CD4-positive, alpha-beta T cell (primary cell): ENCODE measurements around the gene NT5C2. TPM values are rescaled to one million over a fixed set of nuclear protein-coding genes. Genes with fewer than 3 reads are reported as not detected.
"Not testable (repeated sequence)": the region's sequence is repeated elsewhere in the genome, so short reads cannot be mapped to it uniquely, and the experiment has no call there.

Experiments used
- ATAC-seq: fragments of 200-7000 bp; cut with Tn5 transposase; one replicate; pipeline ENCODE4 v1.10.0; 2022; ENCODE audit warnings: mild to moderate bottlenecking; ENCODE audit not compliant: poor library complexity
- CTCF ChIA-PET: fragments of 350-600 bp; sonication (Branson Sonifier 250); formaldehyde crosslinking; loops from one replicate; lab custom pipeline; 2021; ENCODE audit warnings: antibody characterized with exemption, inconsistent platforms; lab: Charles Lee
- POLR2A ChIA-PET: fragments of 350-600 bp; sonication (Branson Sonifier 250); formaldehyde crosslinking; loops from one replicate; lab custom pipeline; 2021; ENCODE audit warnings: antibody characterized with exemption, inconsistent platforms; lab: Charles Lee
- DNase-seq, 14 experiments: peaks; one replicate each; pipeline ENCODE4 v3.0.0-alpha.2; 2013 to 2020; ENCODE audit warnings: mixed read lengths in 2 of 14
- H3K27ac ChIP-seq, 2 donors: one replicate each; pipeline versions ENCODE4 v1.5.1 to v1.7.0; 2013; ENCODE audit warnings: low read length in 2 of 2, low read depth in 1 of 2, mild to moderate bottlenecking in 1 of 2
- H3K27me3 ChIP-seq, 2 experiments: 1 replicate in 1 of 2; 2 replicates in 1 of 2; pipeline versions ENCODE4 v1.6.1 to v1.7.0; 2013; ENCODE audit warnings: low read length in 2 of 2, control low read depth in 1 of 2, mild to moderate bottlenecking in 1 of 2, moderate library complexity in 1 of 2; ENCODE audit not compliant: insufficient read depth in 2 of 2, control insufficient read depth in 1 of 2
- H3K36me3 ChIP-seq: one replicate; pipeline ENCODE4 v1.6.1; 2013; ENCODE audit warnings: low read length, control low read depth; ENCODE audit not compliant: insufficient read depth
- H3K4me1 ChIP-seq: one replicate; pipeline ENCODE4 v1.6.1; 2013; ENCODE audit warnings: low read length, control low read depth; ENCODE audit not compliant: insufficient read depth
- H3K4me3 ChIP-seq: one replicate; pipeline ENCODE4 v1.5.1; 2013; ENCODE audit warnings: mild to moderate bottlenecking, low read length, moderate library complexity
- H3K9me3 ChIP-seq, 2 experiments: 1 replicate in 1 of 2; 2 replicates in 1 of 2; pipeline versions ENCODE4 v1.6.1 to v1.7.0; 2013; ENCODE audit warnings: low read length in 2 of 2, mild to moderate bottlenecking in 2 of 2, control low read depth in 1 of 2, moderate library complexity in 1 of 2; ENCODE audit not compliant: control insufficient read depth in 1 of 2, insufficient read depth in 1 of 2
- H3K27ac Mint-ChIP-seq: one replicate; pipeline ENCODE4 v1.8.0; 2020; ENCODE audit warnings: mixed read lengths
- H3K27me3 Mint-ChIP-seq: one replicate; pipeline ENCODE4 v1.8.0; 2021; ENCODE audit warnings: mixed read lengths
- H3K36me3 Mint-ChIP-seq: one replicate; pipeline ENCODE4 v1.8.0; 2021; ENCODE audit warnings: low read depth, mixed read lengths
- H3K4me1 Mint-ChIP-seq: one replicate; pipeline ENCODE4 v1.8.0; 2021; ENCODE audit warnings: low read depth, mixed read lengths
- H3K4me3 Mint-ChIP-seq: one replicate; pipeline ENCODE4 v1.8.0; 2020; ENCODE audit warnings: mild to moderate bottlenecking, mixed read lengths
- H3K9me3 Mint-ChIP-seq: one replicate; pipeline ENCODE4 v1.8.0; 2020; ENCODE audit warnings: mixed read lengths
- intact Hi-C, 2 experiments: fragments of 100-400 bp; cut with DNase I in 1 of 2; cut with micrococcal nuclease in 1 of 2; formaldehyde crosslinking; loops; one replicate each; pipeline versions ENCODE4 v1.15.1 to v1.9.0; 2023 to 2025; cut with DNase I, micrococcal nuclease
- total RNA-seq, 174 experiments: library from RNA in 2 of 174; stranded (reverse) in 2 of 174; gene quantifications; one replicate each; pipeline ENCODE4 v1.2.3 and lab custom pipeline; 2021 to 2026
- TF ChIP-seq, protein P1 (sequence below): fragments of 200-600 bp; IDR thresholded peaks from one replicate; pipeline ENCODE4 v1.8.0; 2022; ENCODE audit warnings: antibody characterized with exemption, mild to moderate bottlenecking

The NT5C2 gene
- total RNA-seq, 2 experiments from 2014 or later: 43.2 to 47.8 TPM

DNA sequence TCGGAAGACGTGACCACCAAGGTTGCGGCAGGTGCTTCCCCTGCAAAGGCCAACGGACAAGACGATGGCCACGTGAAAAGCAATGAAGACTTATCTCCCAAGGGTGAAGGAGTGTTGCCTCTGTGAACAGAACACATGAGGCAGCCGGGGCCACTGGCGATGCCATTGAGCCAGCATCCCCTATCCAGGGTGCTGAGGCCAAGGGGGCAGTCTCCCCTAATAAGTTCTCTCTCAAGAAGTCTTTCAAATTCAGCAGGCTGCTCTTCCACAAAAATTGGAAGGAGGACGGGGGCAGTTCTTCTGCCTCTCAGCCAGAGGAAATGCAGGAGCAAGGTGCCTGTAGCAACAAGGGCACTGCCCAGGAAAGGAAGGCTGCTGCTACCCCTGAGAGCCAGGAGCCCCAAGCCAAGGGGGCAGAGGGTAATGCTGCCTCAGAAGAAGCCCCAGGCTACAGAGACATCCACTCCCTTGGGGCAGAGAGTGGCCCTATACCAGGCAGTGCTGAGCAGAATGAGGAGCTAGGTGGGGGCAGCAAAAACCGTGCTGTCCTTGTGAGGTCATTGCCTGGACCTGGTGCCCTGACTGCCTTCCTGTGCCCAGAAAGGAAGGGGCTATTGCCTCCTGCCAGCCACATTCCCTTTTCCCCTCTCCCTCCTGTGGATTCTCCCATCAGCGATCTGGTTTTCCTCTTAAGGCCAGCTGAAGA is 17.3 kb downstream of the NT5C2 start:
- no peak for ATAC-seq

DNA sequence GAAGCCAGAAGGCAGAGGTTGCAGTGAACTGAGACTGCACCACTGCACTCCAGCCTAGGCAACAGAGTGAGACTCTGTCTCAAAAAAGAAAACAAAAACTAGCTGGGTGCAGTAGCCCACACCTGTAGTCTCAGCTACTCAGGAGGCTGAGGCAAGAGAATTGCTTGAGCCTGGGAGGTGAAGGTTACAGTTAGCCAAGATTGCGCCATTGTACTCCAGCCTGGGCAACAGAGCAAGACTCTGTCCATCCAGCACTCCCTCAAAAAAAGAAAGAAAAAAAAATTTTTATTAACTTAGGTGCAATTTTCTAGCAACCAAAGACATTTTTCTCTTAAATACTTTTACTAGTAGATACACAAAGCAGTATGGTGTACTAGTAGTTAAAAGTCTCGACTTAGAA is 18.7 kb downstream of the NT5C2 start:
- intact Hi-C loops, H3K4me1 Mint-ChIP-seq, H3K9me3 Mint-ChIP-seq, POLR2A ChIA-PET, DNase-seq, H3K27me3 Mint-ChIP-seq, CTCF ChIA-PET, H3K9me3 ChIP-seq, H3K27ac ChIP-seq, H3K4me3 Mint-ChIP-seq, H3K4me3 ChIP-seq, H3K4me1 ChIP-seq, H3K27ac Mint-ChIP-seq, ATAC-seq, H3K27me3 ChIP-seq: not testable (repeated sequence)
- H3K36me3 ChIP-seq: peaks cover 54% of the 10 kb centered on the region
- H3K36me3 Mint-ChIP-seq: peaks cover 63% of the 10 kb centered on the region

More for the DNA sequence above, 17.3 kb downstream of the NT5C2 start:
- Mint-ChIP-seq H3K9me3 (no peaks in the 10 kb centered on the region), H3K4me3 (no peak overlapping the region), H3K4me1 (peaks cover 10% of the 10 kb centered on the region), H3K36me3 (peaks cover 74% of the 10 kb centered on the region), H3K27ac (no peak overlapping the region), H3K27me3 (no peaks in the 10 kb centered on the region)
- Histone ChIP-seq H3K27ac (no peak overlapping the region), H3K36me3 (peaks cover 58% of the 10 kb centered on the region), H3K4me1 (no peaks in the 10 kb centered on the region), H3K4me3 (no peak overlapping the region), H3K27me3 (no peaks in the 10 kb centered on the region), H3K9me3 (no peaks in the 10 kb centered on the region)
- POLR2A ChIA-PET: no interaction called here
- CTCF ChIA-PET: no interaction called here
- DNase-seq: no peak
- intact Hi-C loops: no loop called here
- TF ChIP-seq, protein P1, sequence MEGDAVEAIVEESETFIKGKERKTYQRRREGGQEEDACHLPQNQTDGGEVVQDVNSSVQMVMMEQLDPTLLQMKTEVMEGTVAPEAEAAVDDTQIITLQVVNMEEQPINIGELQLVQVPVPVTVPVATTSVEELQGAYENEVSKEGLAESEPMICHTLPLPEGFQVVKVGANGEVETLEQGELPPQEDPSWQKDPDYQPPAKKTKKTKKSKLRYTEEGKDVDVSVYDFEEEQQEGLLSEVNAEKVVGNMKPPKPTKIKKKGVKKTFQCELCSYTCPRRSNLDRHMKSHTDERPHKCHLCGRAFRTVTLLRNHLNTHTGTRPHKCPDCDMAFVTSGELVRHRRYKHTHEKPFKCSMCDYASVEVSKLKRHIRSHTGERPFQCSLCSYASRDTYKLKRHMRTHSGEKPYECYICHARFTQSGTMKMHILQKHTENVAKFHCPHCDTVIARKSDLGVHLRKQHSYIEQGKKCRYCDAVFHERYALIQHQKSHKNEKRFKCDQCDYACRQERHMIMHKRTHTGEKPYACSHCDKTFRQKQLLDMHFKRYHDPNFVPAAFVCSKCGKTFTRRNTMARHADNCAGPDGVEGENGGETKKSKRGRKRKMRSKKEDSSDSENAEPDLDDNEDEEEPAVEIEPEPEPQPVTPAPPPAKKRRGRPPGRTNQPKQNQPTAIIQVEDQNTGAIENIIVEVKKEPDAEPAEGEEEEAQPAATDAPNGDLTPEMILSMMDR: no peak

DNA sequence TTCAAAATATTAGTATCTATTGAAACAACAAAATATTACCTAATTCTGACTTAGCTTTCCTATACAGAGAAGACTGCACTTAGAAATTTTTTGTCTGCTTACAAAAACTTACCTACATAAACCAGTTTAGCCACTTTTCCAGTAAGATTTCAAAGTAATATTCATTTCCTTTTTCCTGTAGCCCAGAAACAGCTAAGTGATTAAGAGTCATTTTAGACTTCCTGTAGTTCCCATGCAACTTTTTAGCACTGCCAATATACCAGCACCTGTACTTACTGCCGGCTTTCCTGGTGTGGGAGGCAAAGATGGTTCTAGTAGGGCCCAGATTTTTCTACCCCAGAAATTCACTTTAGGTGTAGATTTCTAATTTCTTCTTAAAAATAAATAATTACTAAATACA is 21.8 kb downstream of the NT5C2 start:
- Histone ChIP-seq H3K36me3 (peaks cover 45% of the 10 kb centered on the region), H3K27me3 (no peaks in the 10 kb centered on the region), H3K27ac (no peak overlapping the region), H3K9me3 (no peaks in the 10 kb centered on the region), H3K4me1 (no peaks in the 10 kb centered on the region), H3K4me3 (no peak overlapping the region)
- Mint-ChIP-seq H3K9me3 (no peaks in the 10 kb centered on the region), H3K27me3 (no peaks in the 10 kb centered on the region), H3K4me3 (no peak overlapping the region), H3K4me1 (peaks cover 7% of the 10 kb centered on the region), H3K27ac (no peak overlapping the region), H3K36me3 (peaks cover 59% of the 10 kb centered on the region)
- POLR2A ChIA-PET: no interaction called here
- TF ChIP-seq, protein P1: no peak
- intact Hi-C loops: no loop called here
- ATAC-seq: no peak
- DNase-seq: no peak
- CTCF ChIA-PET: no interaction called here

DNA sequence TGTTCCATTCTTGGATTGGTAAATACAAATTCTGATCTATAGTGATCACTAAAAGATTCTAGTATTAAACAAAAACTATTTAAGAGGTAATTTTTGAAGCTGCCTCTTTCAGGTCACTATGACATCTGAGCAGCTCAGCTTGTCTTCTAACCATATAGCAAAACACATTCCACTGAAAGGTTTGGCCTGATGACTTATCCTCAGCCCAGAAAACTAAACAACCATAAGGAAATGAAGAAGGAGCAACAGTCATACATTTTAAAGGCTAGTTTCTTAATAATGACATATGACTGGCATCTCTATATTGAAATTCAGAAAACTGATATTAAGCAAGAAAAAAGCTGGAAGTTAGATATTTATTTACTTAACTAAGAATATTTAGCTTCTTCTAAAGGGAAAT is 24.6 kb downstream of the NT5C2 start:
- Histone ChIP-seq H3K4me1 (no peaks in the 10 kb centered on the region), H3K4me3 (no peak overlapping the region), H3K27me3 (no peaks in the 10 kb centered on the region), H3K9me3 (peaks cover 0 to 9% of the 10 kb centered on the region in 2 experiments), H3K27ac (no peak overlapping the region), H3K36me3 (peaks cover 42% of the 10 kb centered on the region)
- Mint-ChIP-seq H3K4me1 (peaks cover 7% of the 10 kb centered on the region), H3K9me3 (no peaks in the 10 kb centered on the region), H3K27ac (no peak overlapping the region), H3K4me3 (no peak overlapping the region), H3K27me3 (no peaks in the 10 kb centered on the region), H3K36me3 (peaks cover 55% of the 10 kb centered on the region)
- CTCF ChIA-PET: interaction anchor here (1.7 kb wide), 1 partner anchor 15 kb away, joined by 5 read pairs; no protein-coding TSS in a partner anchor
- DNase-seq: no peak
- no peak for ATAC-seq
- TF ChIP-seq, protein P1: no peak
- intact Hi-C loops: no loop called here
- POLR2A ChIA-PET: no interaction called here

DNA sequence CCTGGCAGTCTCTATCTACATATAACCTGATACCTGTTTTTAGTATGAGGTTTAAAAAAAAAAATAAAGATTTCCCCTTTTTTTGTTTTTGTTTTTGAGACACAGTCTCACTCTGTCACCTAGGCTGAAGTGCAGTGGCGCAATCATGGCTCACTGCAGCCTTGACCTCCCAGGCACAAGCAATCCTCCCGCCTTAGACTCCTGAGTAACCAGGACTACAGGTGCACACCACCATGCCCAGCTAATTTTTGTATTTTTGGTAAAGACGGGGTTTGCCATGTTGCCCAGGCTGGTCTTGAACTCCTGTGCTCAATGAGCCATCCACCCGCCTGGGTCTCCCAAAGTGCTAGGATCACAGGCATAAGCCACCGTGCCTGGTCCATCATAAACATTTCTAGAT is 25.5 kb downstream of the NT5C2 start:
- H3K4me3 Mint-ChIP-seq, intact Hi-C loops, H3K27ac ChIP-seq, ATAC-seq, H3K9me3 Mint-ChIP-seq, H3K4me1 ChIP-seq, H3K4me1 Mint-ChIP-seq, H3K9me3 ChIP-seq, H3K27me3 ChIP-seq, POLR2A ChIA-PET, H3K27me3 Mint-ChIP-seq, H3K27ac Mint-ChIP-seq, H3K4me3 ChIP-seq, DNase-seq: not testable (repeated sequence)
- H3K36me3 Mint-ChIP-seq: peaks cover 57% of the 10 kb centered on the region
- H3K36me3 ChIP-seq: peaks cover 41% of the 10 kb centered on the region
- CTCF ChIA-PET: interaction anchor here (1.7 kb wide), 1 partner anchor 16 kb away, joined by 5 read pairs; no protein-coding TSS in a partner anchor
